Heart right ventricle (tissue), 16 donors: ENCODE measurements around the gene ZBTB7A. TPM values are rescaled to one million over a fixed set of nuclear protein-coding genes. Genes with fewer than 3 reads are reported as not detected.
A peak's percentile ranks its signal among the peaks of the same experiment; 100 is the strongest.

Experiments used
- ATAC-seq, 8 donors: fragments of 200-7000 bp; cut with Tn5 transposase; one replicate each; pipeline ENCODE4 v1.9.1; 2020; ENCODE audit warnings: mild to moderate bottlenecking in 8 of 8, moderate library complexity in 8 of 8, moderate number of reproducible peaks in 1 of 8
- DNase-seq, 2 donors: peaks; one replicate each; pipeline ENCODE4 v3.0.0-alpha.2; 2020
- H3K27ac ChIP-seq, 10 donors: fragments of 200-600 bp; sonication (generic) in 2 of 10; one replicate each; pipeline versions ENCODE4 v1.5.0 to v1.8.0; 2020 to 2022; ENCODE audit warnings: mild to moderate bottlenecking in 3 of 10
- H3K27me3 ChIP-seq, 7 donors: fragments of 200-600 bp; one replicate each; pipeline ENCODE4 v1.8.0; 2021 to 2022; ENCODE audit warnings: mild to moderate bottlenecking in 2 of 7
- H3K36me3 ChIP-seq, 9 donors: fragments of 200-600 bp; sonication (generic) in 1 of 9; one replicate each; pipeline versions ENCODE4 v1.5.0 to v1.8.0; 2020 to 2022; ENCODE audit warnings: mild to moderate bottlenecking in 2 of 9
- H3K4me1 ChIP-seq, 9 donors: fragments of 200-600 bp; sonication (generic) in 1 of 9; one replicate each; pipeline versions ENCODE4 v1.5.0 to v1.8.0; 2020 to 2022; ENCODE audit warnings: mild to moderate bottlenecking in 4 of 9
- H3K4me3 ChIP-seq, 10 donors: fragments of 200-600 bp; sonication (generic) in 2 of 10; one replicate each; pipeline versions ENCODE4 v1.5.0 to v1.8.0; 2020 to 2022; ENCODE audit warnings: mild to moderate bottlenecking in 7 of 10, moderate library complexity in 2 of 10
- H3K9me3 ChIP-seq, 11 donors: fragments of 200-600 bp in 10 of 11; sonication (generic) in 2 of 11; one replicate each; pipeline versions ENCODE4 v1.5.0 to v1.8.0; 2013 to 2022; ENCODE audit warnings: mild to moderate bottlenecking in 2 of 11, control low read depth in 1 of 11, moderate library complexity in 1 of 11
- CTCF ChIP-seq, 9 donors: fragments of 200-600 bp; sonication (generic) in 2 of 9; IDR thresholded peaks; one replicate each; pipeline versions ENCODE4 v1.5.0 to v1.8.0; 2021 to 2022; ENCODE audit warnings: antibody characterized with exemption in 9 of 9, mild to moderate bottlenecking in 5 of 9, moderate library complexity in 1 of 9
- WGBS, 2 donors: extraction: QIAGEN DNeasy Blood & Tissue Kit; methylation state at CpG; one replicate each; pipeline ENCODE4 v1.1.7; 2013; ENCODE audit warnings: inconsistent platforms in 1 of 2; 5-methylcytosine and 5-hydroxymethylcytosine counted together
- intact Hi-C, 10 donors: fragments of 100-400 bp; cut with DNase I; formaldehyde crosslinking; loops; one replicate each; pipeline versions ENCODE4 v1.11.1 to v1.14.2; 2022
- polyA plus RNA-seq, 2 donors: library from polyadenylated mRNA; stranded (reverse); fragments of 200-250 nt; gene quantifications; one replicate each; pipeline ENCODE4 v1.2.3, GENCODE V29; 2013
- total RNA-seq, 10 donors: library from RNA; stranded (reverse); fragmentation: NEBNext Ultra II Directional in 3 of 10; extraction: Animal tissue kit (Norgen Biotek cat#: 25700) in 3 of 10; gene quantifications; one replicate each; pipeline versions ENCODE4 v1.2.1 to v1.2.4, GENCODE V29; 2021 to 2023
- donor health status: Arrhythmogenic right ventricular cardiomyopathy.
- donor health status: ischemic (EF 13 %, LVEDD 7.1; RV severe dilation, severe dysfunction).
- donor health status: healthy with polysubstance abuse.
- donor health status: DM: no; HTN: yes; CAD: no.
- donor health status: DM: no; HTN: no; CAD: no.
- donor health status: ischemic (EF 25% LVEDD 6.9; RV normal size, moderate dysfunction).
- donor health status: ischemic (EF 25% LVEDD 5.7; RV mildly dilated, moderate dysfunction).
- donor health status: healthy.
- donor health status: DM: yes; HTN: yes; CAD: no.
- donor health status: Ischemic cardiomyopathy.
- donor health status: ischemic (EF 35%, LVEDD 5.7; RV mildly dilated, moderate dysfunction).
- donor health status: nonischemic (EF 11% LVEDD 7.7; RV severe dilation, severe dysfunction).
- donor health status: DM: yes; HTN: yes; CAD: no.
- donor health status: PGD.
- donor health status: ischemic (EF 29% LVEDD 5.4; RV normal size, mild dysfunction).
- donor health status: nonischemic (EF 23%, LVEDD 6.1; RV moderate dilation, normal function).

ZBTB7A gene
- total and polyA plus RNA-seq, 12 donors, result 9.6 to 40.5 (median 25.2) TPM

GRCh38 chr19:4080473-4080872 is 13.8 kb upstream of the ZBTB7A start:
- intact Hi-C loops, result no loop called here
- Histone ChIP-seq H3K36me3 (no peaks in the 10 kb centered on the region), H3K9me3 (no peaks in the 10 kb centered on the region), H3K27me3 (no peaks in the 10 kb centered on the region), H3K4me1 (peaks cover 9 to 41% (median 29%) of the 10 kb centered on the region in 9 donors), H3K4me3 (no peak overlapping the region), H3K27ac (no peak overlapping the region)
- no peak for TF ChIP-seq CTCF (IDR thresholded peaks at IDR 0.05)
- DNase-seq (no peak), ATAC-seq (no peak)
- WGBS, 2 donors, result 78 to 88% methylated on average over 6 of the region's 6 CpGs

- DNase-seq (peak; percentile 84 to 88), ATAC-seq (peak; percentile 71 to 94 (median 90))
- peak overlapping the region; percentile 18 to 65 (median 59) for H3K4me3 ChIP-seq
- H3K27me3 ChIP-seq, result no peaks in the 10 kb centered on the region
- peaks cover 9 to 34% (median 18%) of the 10 kb centered on the region in 9 donors for H3K4me1 ChIP-seq
- H3K36me3 ChIP-seq, result no peaks in the 10 kb centered on the region
- H3K9me3 ChIP-seq, result no peaks in the 10 kb centered on the region
- 20 to 21% methylated on average over 31 to 33 of the region's 33 CpGs for WGBS, 2 donors
- H3K27ac ChIP-seq, result peak overlapping the region; percentile 73 to 95 (median 90)
- no peak for TF ChIP-seq CTCF (IDR thresholded peaks at IDR 0.05)
- intact Hi-C loops, result loop anchor here in 2 of 10 donors (5.0 kb wide), 2 partner anchors 34 to 44 kb away; partner anchors contain the start of gene MAP2K2 (in 1 of the 2)
Observed at GRCh38 chr19:4077800-4078684, 11.3 kb upstream of the ZBTB7A start.

- no peaks in the 10 kb centered on the region for H3K27me3 ChIP-seq
- no peak for DNase-seq
Observed at GRCh38 chr19:4077007-4077374, 10.3 kb upstream of the ZBTB7A start.

More at GRCh38 chr19:4077007-4077374, 10.3 kb upstream of the ZBTB7A start:
- H3K4me3 ChIP-seq, result no peak overlapping the region
- no peaks in the 10 kb centered on the region for H3K36me3 ChIP-seq
- WGBS, 2 donors, result 70 to 72% methylated on average over 3 of the region's 3 CpGs
- H3K9me3 ChIP-seq, result no peaks in the 10 kb centered on the region
- ATAC-seq, result peak in 4 of 8 donors; percentile 13 to 45 (median 23)
- H3K27ac ChIP-seq, result peak overlapping the region in 8 of 10 donors; percentile 87 to 95 (median 91)
- intact Hi-C loops, result loop anchor here in 2 of 10 donors (5.0 kb wide), 2 partner anchors 35 to 45 kb away; partner anchors contain the start of gene MAP2K2 (in 1 of the 2)
- peaks cover 9 to 34% (median 18%) of the 10 kb centered on the region in 9 donors for H3K4me1 ChIP-seq
- TF ChIP-seq CTCF (IDR thresholded peaks at IDR 0.05), result no peak
